Measurements from ENCODE around the gene NLN. TPM values are rescaled to one million over a fixed set of nuclear protein-coding genes. Genes with fewer than 3 reads are reported as not detected.
A peak's percentile ranks its signal among the peaks of the same experiment; 100 is the strongest.
"Not testable (repeated sequence)": the region's sequence is repeated elsewhere in the genome, so short reads cannot be mapped to it uniquely, and the experiment has no call there.

NLN gene
- total RNA-seq, 2 experiments from 2014 or later: 1.4 to 2.5 TPM

DNA sequence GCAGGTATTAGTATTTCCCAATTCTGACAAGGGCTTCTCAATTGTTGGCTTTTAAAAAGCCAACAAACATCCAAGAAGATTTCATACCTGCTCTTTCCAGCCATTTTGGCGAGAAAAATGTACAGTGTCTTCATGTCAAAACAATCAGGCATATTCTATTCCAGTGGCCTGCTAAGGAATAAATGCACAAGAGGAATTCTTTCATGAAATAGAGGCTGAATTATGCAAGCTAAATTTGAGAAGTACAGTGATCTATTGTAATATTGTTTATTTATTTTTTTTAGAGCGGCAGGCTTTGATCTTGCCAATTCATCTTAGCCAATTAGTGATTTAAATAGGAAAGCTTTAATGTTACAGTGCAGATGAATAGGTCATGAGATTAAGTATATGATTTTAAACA, 49.3 kb downstream of the NLN start:
- no peaks in the 10 kb centered on the region for H3K36me3 Mint-ChIP-seq (ENCODE audit: low read depth)
- no peaks in the 10 kb centered on the region for H3K4me1 ChIP-seq (ENCODE audit: insufficient read depth, low read length)
- intact Hi-C loops (cut with DNase I, micrococcal nuclease): no loop called here
- no peak overlapping the region for H3K4me3 Mint-ChIP-seq
- H3K27ac ChIP-seq (ENCODE audit: low read depth in 1 of 2, low read length in 2 of 2): no peak overlapping the region
- peaks cover 5% of the 10 kb centered on the region for H3K4me1 Mint-ChIP-seq (ENCODE audit: low read depth)
- no peaks in the 10 kb centered on the region for H3K27me3 ChIP-seq (ENCODE audit: control insufficient read depth in 1 of 2, insufficient read depth in 2 of 2, low read length in 2 of 2)
- ChIA-PET POLR2A (interaction anchor here (1.0 kb wide), 1 partner anchor 153 kb away, joined by 3 read pairs; no protein-coding TSS in a partner anchor), CTCF (interaction anchor here (1.6 kb wide), 1 partner anchor 10 kb away, joined by 4 read pairs; no protein-coding TSS in a partner anchor)
- no peak overlapping the region for H3K27ac Mint-ChIP-seq
- H3K36me3 ChIP-seq (ENCODE audit: insufficient read depth, low read length): no peaks in the 10 kb centered on the region
- no peak overlapping the region for H3K4me3 ChIP-seq (ENCODE audit: low read length)
- DNase-seq: no peak
- no peak for ATAC-seq (ENCODE audit: poor library complexity)
- no peaks in the 10 kb centered on the region for H3K9me3 Mint-ChIP-seq
- TF ChIP-seq, protein P1, sequence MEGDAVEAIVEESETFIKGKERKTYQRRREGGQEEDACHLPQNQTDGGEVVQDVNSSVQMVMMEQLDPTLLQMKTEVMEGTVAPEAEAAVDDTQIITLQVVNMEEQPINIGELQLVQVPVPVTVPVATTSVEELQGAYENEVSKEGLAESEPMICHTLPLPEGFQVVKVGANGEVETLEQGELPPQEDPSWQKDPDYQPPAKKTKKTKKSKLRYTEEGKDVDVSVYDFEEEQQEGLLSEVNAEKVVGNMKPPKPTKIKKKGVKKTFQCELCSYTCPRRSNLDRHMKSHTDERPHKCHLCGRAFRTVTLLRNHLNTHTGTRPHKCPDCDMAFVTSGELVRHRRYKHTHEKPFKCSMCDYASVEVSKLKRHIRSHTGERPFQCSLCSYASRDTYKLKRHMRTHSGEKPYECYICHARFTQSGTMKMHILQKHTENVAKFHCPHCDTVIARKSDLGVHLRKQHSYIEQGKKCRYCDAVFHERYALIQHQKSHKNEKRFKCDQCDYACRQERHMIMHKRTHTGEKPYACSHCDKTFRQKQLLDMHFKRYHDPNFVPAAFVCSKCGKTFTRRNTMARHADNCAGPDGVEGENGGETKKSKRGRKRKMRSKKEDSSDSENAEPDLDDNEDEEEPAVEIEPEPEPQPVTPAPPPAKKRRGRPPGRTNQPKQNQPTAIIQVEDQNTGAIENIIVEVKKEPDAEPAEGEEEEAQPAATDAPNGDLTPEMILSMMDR (IDR thresholded peaks at IDR 0.05): no peak
- no peaks in the 10 kb centered on the region for H3K27me3 Mint-ChIP-seq
- H3K9me3 ChIP-seq (ENCODE audit: control insufficient read depth in 1 of 2, insufficient read depth in 1 of 2, low read length in 2 of 2): no peaks in the 10 kb centered on the region

DNA sequence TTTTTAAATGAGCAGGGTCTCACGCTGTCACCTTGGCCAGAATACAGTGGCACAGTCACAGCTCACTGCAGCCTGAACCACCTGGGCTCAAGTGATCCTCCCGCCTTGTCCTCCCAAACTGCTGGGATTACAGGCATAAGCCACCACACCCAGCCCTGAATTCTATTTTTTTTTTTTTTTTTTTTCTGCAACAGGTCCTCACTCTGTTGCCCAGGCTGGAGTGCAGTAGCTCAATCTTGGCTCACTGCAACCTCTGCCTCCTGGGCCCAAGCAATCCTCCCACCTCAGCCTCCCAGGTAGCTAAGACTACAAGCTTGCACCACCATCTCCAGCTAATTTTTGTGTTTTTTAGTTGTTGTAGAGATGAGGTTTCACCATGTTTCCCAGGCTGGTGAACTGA, 51.0 kb downstream of the NLN start:
- H3K4me3 ChIP-seq (ENCODE audit: low read length); DNase-seq; H3K9me3 ChIP-seq (ENCODE audit: control insufficient read depth in 1 of 2, insufficient read depth in 1 of 2, low read length in 2 of 2); intact Hi-C loops (cut with DNase I, micrococcal nuclease); H3K27ac ChIP-seq (ENCODE audit: low read depth in 1 of 2, low read length in 2 of 2); POLR2A ChIA-PET; H3K36me3 ChIP-seq (ENCODE audit: insufficient read depth, low read length); H3K4me3 Mint-ChIP-seq; H3K4me1 ChIP-seq (ENCODE audit: insufficient read depth, low read length); ATAC-seq (ENCODE audit: poor library complexity); H3K4me1 Mint-ChIP-seq (ENCODE audit: low read depth); H3K27me3 ChIP-seq (ENCODE audit: control insufficient read depth in 1 of 2, insufficient read depth in 2 of 2, low read length in 2 of 2); H3K9me3 Mint-ChIP-seq; H3K36me3 Mint-ChIP-seq (ENCODE audit: low read depth); H3K27me3 Mint-ChIP-seq; H3K27ac Mint-ChIP-seq: not testable (repeated sequence)
- CTCF ChIA-PET: interaction anchor here (0.7 kb wide), 2 partner anchors 8 to 47 kb away, joined by 3 to 4 read pairs; no protein-coding TSS in a partner anchor

DNA sequence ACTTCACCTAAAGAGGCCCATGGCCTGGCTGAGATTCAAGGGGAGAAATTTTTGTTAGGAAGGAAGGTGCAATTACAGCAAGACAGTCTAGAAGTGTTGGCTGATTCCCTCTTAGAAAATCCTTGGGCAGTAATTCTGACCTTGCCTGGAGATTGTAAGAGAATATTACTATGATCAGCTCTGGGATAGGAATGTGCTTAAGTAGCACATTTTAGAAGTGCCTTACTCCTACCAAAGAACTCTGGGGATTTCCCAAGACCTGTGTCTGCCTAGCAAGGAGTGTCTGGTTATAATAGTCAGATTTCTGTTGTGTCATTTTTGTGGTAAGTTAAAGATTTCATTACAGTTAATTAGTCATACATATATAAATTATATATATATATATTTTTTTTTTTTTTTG, 52.3 kb downstream of the NLN start:
- H3K9me3 ChIP-seq (ENCODE audit: control insufficient read depth in 1 of 2, insufficient read depth in 1 of 2, low read length in 2 of 2): no peaks in the 10 kb centered on the region
- Mint-ChIP-seq H3K9me3 (no peaks in the 10 kb centered on the region), H3K4me3 (no peak overlapping the region), H3K27ac (no peak overlapping the region), H3K27me3 (no peaks in the 10 kb centered on the region), H3K36me3 (ENCODE audit: low read depth) (no peaks in the 10 kb centered on the region), H3K4me1 (ENCODE audit: low read depth) (peaks cover 21% of the 10 kb centered on the region)
- DNase-seq: peak in 2 of 14 experiments; percentile 25 to 50
- CTCF ChIA-PET: interaction anchor here (0.6 kb wide), 1 partner anchor 96 kb away, joined by 3 read pairs; no protein-coding TSS in a partner anchor
- TF ChIP-seq, protein P1 (IDR thresholded peaks at IDR 0.05): no peak
- H3K4me3 ChIP-seq (ENCODE audit: low read length): no peak overlapping the region
- POLR2A ChIA-PET: interaction anchor here (1.3 kb wide), 1 partner anchor 152 kb away, joined by 3 read pairs; the partner anchor contains the start of gene ERBIN
- H3K36me3 ChIP-seq (ENCODE audit: insufficient read depth, low read length): no peaks in the 10 kb centered on the region
- ATAC-seq (ENCODE audit: poor library complexity): no peak
- no peaks in the 10 kb centered on the region for H3K27me3 ChIP-seq (ENCODE audit: control insufficient read depth in 1 of 2, insufficient read depth in 2 of 2, low read length in 2 of 2)
- H3K27ac ChIP-seq (ENCODE audit: low read depth in 1 of 2, low read length in 2 of 2): no peak overlapping the region
- H3K4me1 ChIP-seq (ENCODE audit: insufficient read depth, low read length): no peaks in the 10 kb centered on the region
- intact Hi-C loops (cut with DNase I, micrococcal nuclease): no loop called here

DNA sequence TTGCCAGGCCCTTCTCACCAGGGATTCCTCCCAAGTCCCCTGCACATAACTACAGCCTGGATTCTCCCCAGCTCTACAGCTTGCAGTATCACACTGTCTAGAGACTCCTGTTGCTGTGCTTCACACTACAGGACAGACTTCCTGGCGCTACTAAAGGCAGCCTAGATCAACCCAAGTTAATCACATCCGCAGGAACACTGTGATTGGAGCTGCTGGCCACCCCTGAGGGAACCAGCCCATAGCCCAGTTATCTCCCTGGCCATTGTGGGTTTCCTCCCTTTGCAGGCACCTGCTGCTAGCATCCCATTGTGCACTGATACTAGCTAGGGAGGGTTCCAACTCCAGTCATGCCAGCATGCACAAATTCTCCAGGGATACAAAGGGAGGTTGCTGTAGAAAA, 53.5 kb downstream of the NLN start:
- TF ChIP-seq, protein P1 (IDR thresholded peaks at IDR 0.05): no peak
- H3K9me3 ChIP-seq (ENCODE audit: control insufficient read depth in 1 of 2, insufficient read depth in 1 of 2, low read length in 2 of 2): no peaks in the 10 kb centered on the region
- peaks cover 5% of the 10 kb centered on the region for H3K4me1 ChIP-seq (ENCODE audit: insufficient read depth, low read length)
- H3K4me3 Mint-ChIP-seq: no peak overlapping the region
- DNase-seq (no peak), ATAC-seq (ENCODE audit: poor library complexity) (no peak)
- H3K27ac ChIP-seq (ENCODE audit: low read depth in 1 of 2, low read length in 2 of 2): no peak overlapping the region
- no peaks in the 10 kb centered on the region for H3K27me3 Mint-ChIP-seq
- H3K36me3 ChIP-seq (ENCODE audit: insufficient read depth, low read length): no peaks in the 10 kb centered on the region
- H3K4me1 Mint-ChIP-seq (ENCODE audit: low read depth): peaks cover 27% of the 10 kb centered on the region
- CTCF ChIA-PET: no interaction called here
- H3K4me3 ChIP-seq (ENCODE audit: low read length): no peak overlapping the region
- intact Hi-C loops (cut with DNase I, micrococcal nuclease): no loop called here
- POLR2A ChIA-PET: no interaction called here
- no peaks in the 10 kb centered on the region for H3K9me3 Mint-ChIP-seq
- no peak overlapping the region for H3K27ac Mint-ChIP-seq
- H3K27me3 ChIP-seq (ENCODE audit: control insufficient read depth in 1 of 2, insufficient read depth in 2 of 2, low read length in 2 of 2): no peaks in the 10 kb centered on the region
- H3K36me3 Mint-ChIP-seq (ENCODE audit: low read depth): no peaks in the 10 kb centered on the region

Measured in CD4-positive, alpha-beta T cell (primary cell).